Stimulated activated naive CD8-positive, alpha-beta T cell treated with anti-CD3 and anti-CD28 coated beads, Interleukin-15, Interleukin-2, amounts not matched to agents 100 ng/mL and 50 ng/mL, for 24 hours (primary cell): ENCODE results near the gene CXCL3.
"Not testable (repeated sequence)": the region's sequence is repeated elsewhere in the genome, so short reads cannot be mapped to it uniquely, and the experiment has no call there.

Experiments used
- H3K27ac Mint-ChIP-seq: one replicate; pipeline ENCODE4 v1.8.0; 2021; ENCODE audit warnings: mild to moderate bottlenecking, mixed read lengths
- H3K27me3 Mint-ChIP-seq: one replicate; pipeline ENCODE4 v1.8.0; 2021; ENCODE audit warnings: mixed read lengths
- H3K36me3 Mint-ChIP-seq: one replicate; pipeline ENCODE4 v1.8.0; 2021; ENCODE audit warnings: low read depth, mixed read lengths
- H3K4me1 Mint-ChIP-seq: one replicate; pipeline ENCODE4 v1.8.0; 2021; ENCODE audit warnings: low read depth, mixed read lengths
- H3K4me3 Mint-ChIP-seq: one replicate; pipeline ENCODE4 v1.8.0; 2021; ENCODE audit warnings: mild to moderate bottlenecking, mixed read lengths
- H3K9me3 Mint-ChIP-seq: one replicate; pipeline ENCODE4 v1.8.0; 2021; ENCODE audit warnings: mixed read lengths

CXCL3 gene

DNA sequence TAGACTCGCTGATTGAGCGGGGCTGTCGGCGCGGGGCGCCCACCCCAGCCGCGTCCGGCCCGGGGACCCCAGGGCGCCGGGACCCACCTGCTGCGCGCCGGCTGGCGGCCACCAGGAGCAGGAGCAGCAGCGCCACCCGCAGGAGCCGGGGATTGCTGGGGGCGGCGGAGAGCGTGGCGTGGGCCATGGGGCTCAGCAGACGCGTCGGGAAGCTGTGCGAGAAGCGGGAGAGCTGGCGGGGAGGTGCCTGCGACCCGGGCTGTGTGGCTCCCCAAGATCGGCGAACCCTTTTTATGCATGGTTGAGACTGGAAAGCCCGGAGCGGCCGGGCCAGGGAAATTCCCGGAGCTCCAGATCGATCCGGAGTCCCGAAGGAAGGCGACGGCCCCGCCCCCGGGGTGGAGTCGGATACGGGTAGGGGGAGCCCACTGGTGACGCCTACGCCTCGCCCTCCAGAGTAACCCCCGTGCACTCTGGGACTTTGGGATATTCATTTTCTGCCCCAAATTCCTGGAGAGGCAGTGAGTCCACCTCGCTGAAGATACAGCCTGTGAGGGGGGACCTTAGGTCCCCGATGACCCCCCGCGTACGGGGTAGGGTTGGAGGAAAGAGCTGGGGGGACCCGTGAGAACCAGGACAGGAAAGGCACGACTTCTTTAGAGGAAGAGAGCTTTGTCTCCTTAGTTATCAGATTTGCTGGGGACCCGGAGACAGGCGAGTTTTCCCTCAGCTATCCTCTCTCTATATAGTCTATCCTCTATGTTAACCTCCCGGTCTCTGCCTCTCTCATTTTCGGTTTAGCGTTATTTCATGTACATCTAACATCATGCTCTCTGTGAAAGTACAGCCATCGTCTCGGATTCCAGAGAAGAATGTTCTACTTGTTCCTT lies at the start of gene CXCL3:
TSS of gene CXCL3 (minus strand) at position 265 of the 890 bp plus-strand sequence. CDS start at position 187, 78 bp downstream.
- peaks cover 67% of the 10 kb centered on the region for H3K27me3 Mint-ChIP-seq

DNA sequence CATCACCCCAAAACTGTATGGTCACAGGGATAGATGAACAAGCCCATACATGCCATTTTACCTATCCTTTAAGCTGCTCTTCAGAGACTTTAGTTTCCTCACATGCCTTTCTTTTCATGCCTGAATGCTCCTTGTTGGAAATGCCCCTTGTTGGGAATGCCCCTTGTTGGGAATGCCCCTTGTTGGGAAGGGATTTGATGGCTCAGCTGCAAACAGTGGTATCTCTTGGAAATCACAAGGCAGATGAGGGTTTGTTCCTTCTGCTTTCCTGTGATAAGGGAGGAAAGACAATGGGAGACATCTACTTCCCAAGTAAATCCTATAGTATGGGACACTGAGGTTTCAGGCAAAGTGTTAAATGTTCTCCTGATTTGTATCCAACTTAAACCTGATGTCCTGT lies 49.0 kb upstream of the CXCL3 start:
- Mint-ChIP-seq H3K4me3 (no peak overlapping the region), H3K9me3 (no peaks in the 10 kb centered on the region), H3K27ac (no peak overlapping the region), H3K27me3 (peaks cover 21% of the 10 kb centered on the region), H3K36me3 (no peaks in the 10 kb centered on the region), H3K4me1 (no peaks in the 10 kb centered on the region)

More for the DNA sequence above, at the start of gene CXCL3:
- no peak within 1 kb of the TSS for H3K27ac Mint-ChIP-seq
- H3K36me3 Mint-ChIP-seq, result no peaks in the 10 kb centered on the region
- H3K9me3 Mint-ChIP-seq, result no peaks in the 10 kb centered on the region
- H3K4me3 Mint-ChIP-seq, result peak within 1 kb of the TSS; percentile 75
- peaks cover 12% of the 10 kb centered on the region for H3K4me1 Mint-ChIP-seq

DNA sequence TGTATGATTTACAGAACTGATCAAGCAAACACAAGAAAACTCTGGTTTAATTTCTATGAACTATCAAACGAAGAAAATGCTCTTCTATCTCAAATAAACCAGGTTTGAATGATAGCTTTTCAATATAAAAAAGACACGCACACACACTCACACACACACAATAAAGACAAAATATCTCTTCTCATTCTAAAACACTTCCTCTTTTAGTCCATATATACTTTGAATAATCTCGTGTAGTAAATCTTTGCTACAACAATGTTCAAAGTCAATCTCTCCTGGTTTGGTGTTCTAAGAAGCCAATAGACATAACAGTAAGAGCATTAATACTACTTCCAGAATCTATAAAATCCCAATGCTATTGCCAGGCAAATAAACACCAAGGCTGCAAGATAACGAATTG lies 47.2 kb upstream of the CXCL3 start:
- Mint-ChIP-seq H3K4me1 (no peaks in the 10 kb centered on the region), H3K27ac (no peak overlapping the region), H3K9me3 (no peaks in the 10 kb centered on the region), H3K27me3 (peaks cover 21% of the 10 kb centered on the region), H3K36me3 (no peaks in the 10 kb centered on the region), H3K4me3 (no peak overlapping the region)

DNA sequence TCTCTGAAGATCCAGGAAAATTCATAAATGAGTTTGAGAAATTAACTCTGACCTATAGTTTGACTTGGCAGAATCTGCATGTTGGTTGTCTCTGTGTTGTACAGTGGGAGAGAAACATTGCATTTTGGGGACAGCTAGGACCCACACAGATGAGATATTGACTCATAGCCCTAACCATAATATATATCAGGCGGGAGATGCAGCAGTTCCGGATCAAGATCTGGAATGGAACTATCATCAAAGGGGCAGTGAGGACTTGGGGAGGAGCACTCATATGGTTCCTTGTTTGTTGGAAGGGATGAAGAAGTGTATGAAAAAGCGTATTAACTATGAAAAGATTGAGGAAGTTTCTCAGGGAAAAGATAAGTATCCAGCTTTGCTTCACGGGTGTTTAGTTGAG lies 46.5 kb upstream of the CXCL3 start:
- Mint-ChIP-seq H3K9me3 (no peaks in the 10 kb centered on the region), H3K27ac (no peak overlapping the region), H3K27me3 (peaks cover 21% of the 10 kb centered on the region), H3K4me1 (no peaks in the 10 kb centered on the region), H3K36me3 (no peaks in the 10 kb centered on the region), H3K4me3 (no peak overlapping the region)

DNA sequence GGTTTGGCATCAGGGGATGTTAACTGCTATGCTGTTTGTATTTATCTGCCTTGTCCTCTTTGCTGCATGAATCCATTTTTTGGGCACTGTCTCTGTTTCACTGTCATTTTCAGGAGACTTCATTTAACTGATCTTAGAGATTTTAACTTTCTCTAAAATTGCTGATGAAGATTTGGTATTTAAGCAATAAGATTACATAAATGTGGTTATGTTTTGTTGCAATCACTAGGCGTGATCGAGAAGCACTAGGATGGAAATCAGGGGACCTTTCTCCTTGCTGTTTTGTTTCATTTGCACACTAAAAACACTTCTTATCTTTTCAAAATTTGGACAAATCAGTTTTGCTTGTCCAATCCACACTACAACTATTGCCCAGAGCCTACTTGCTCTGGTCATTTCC lies 45.1 kb upstream of the CXCL3 start:
- H3K4me1 Mint-ChIP-seq, result no peaks in the 10 kb centered on the region
- H3K9me3 Mint-ChIP-seq, result no peaks in the 10 kb centered on the region
- H3K27me3 Mint-ChIP-seq, result peaks cover 21% of the 10 kb centered on the region
- no peak overlapping the region for H3K4me3 Mint-ChIP-seq
- no peaks in the 10 kb centered on the region for H3K36me3 Mint-ChIP-seq
- no peak overlapping the region for H3K27ac Mint-ChIP-seq

DNA sequence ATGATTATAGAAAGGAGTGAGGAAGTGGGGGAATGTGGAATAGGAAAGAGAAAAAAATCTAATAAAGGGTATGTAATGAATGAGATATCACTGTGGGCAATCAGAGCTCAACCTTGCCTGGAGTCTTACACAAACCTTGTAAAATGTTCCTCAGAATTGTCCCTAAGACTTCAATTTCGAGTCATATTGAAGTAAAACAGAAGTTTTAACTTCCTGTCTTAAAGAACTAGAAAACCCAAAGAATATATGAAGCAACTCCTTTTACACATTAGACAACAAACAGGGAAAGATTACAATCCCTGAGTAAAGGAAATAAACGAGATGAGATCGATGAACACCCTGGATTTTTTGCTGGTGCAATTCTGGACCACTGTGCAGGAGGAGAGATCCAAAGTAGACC lies 42.5 kb upstream of the CXCL3 start:
- peaks cover 18% of the 10 kb centered on the region for H3K27me3 Mint-ChIP-seq
- H3K36me3 Mint-ChIP-seq, result no peaks in the 10 kb centered on the region
- H3K4me1 Mint-ChIP-seq, result no peaks in the 10 kb centered on the region
- H3K27ac Mint-ChIP-seq, result no peak overlapping the region
- no peaks in the 10 kb centered on the region for H3K9me3 Mint-ChIP-seq
- no peak overlapping the region for H3K4me3 Mint-ChIP-seq

DNA sequence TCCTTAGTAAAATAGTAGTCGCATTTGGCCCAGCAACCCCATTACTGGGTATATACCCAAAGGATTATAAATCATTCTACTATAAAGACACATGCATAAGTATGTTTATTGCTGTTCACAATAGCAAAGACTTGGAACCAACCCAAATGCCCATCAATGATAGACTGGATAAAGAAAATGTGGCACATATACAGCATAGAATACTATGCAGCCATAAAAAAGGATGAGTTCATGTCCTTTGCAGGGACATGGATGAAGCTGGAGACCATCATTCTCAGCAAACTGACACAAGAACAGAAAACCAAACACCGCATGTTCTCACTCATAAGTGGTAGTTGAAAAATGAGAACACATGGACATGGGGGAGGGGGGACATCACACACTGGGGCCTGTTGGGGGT lies 41.9 kb upstream of the CXCL3 start:
- H3K9me3 Mint-ChIP-seq, H3K36me3 Mint-ChIP-seq, H3K27ac Mint-ChIP-seq, H3K4me1 Mint-ChIP-seq, H3K4me3 Mint-ChIP-seq: not testable (repeated sequence)
- peaks cover 17% of the 10 kb centered on the region for H3K27me3 Mint-ChIP-seq

DNA sequence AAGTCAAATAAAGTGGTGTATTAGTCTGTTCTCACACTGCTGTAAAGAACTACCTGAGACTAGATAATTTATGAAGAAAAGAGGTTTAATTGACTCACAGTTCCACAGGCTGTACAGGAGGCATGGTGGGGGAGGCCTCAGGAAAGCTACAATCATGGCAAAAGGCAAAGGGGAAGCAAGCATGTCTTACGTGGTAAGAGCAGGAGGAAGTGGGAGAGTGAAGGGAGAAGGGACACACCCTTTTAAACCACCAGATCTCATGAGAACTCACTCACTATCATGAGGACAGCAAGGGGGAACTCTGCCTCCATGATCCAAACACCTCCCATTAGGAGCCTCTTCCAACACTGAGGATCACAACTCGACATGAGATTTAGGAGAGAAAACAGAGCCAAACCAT lies 40.5 kb upstream of the CXCL3 start:
- H3K4me1 Mint-ChIP-seq, H3K4me3 Mint-ChIP-seq, H3K27ac Mint-ChIP-seq, H3K9me3 Mint-ChIP-seq, H3K36me3 Mint-ChIP-seq: not testable (repeated sequence)
- peaks cover 10% of the 10 kb centered on the region for H3K27me3 Mint-ChIP-seq

DNA sequence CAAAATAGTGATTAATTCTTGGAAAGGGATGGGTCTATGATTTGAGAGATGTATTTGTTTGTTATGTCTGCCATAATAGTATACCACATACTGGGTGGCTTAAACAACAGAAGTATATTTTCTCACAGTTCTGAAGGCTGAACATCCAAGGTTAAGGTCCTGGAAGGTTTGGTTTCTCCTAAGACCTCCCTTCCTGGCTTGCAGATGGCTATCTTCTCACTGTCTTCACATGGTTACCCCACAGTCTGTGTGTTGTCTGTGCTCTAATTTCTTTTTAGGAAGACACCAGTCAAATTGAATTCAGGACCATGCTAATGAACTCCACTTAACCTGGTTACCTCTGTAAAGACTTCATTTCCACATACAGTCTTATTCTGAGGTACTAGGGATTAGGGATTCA lies 34.9 kb upstream of the CXCL3 start:
- Mint-ChIP-seq H3K9me3 (no peaks in the 10 kb centered on the region), H3K4me3 (no peak overlapping the region), H3K4me1 (no peaks in the 10 kb centered on the region), H3K36me3 (no peaks in the 10 kb centered on the region), H3K27me3 (peaks cover 3% of the 10 kb centered on the region), H3K27ac (no peak overlapping the region)

DNA sequence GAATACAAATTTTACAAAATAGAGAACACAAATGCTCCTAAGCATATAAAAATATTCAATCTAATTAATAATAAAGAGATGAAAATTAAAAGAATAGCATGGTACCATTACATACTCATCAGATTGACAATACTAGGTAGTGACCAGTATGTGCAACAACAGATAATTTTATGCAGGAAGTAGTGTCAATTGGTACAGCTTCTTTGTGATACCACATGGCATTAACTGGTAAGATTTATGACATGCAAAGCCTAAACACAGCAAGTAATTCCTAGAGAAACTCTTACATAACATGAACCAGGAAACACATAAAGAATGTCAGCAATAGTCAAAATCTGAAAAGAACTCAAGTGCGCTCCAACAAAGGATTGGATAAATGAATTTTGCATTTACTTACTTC lies 34.2 kb upstream of the CXCL3 start:
- Mint-ChIP-seq H3K9me3 (no peaks in the 10 kb centered on the region), H3K27me3 (peaks cover 2% of the 10 kb centered on the region), H3K36me3 (no peaks in the 10 kb centered on the region), H3K4me3 (no peak overlapping the region), H3K27ac (no peak overlapping the region), H3K4me1 (no peaks in the 10 kb centered on the region)

DNA sequence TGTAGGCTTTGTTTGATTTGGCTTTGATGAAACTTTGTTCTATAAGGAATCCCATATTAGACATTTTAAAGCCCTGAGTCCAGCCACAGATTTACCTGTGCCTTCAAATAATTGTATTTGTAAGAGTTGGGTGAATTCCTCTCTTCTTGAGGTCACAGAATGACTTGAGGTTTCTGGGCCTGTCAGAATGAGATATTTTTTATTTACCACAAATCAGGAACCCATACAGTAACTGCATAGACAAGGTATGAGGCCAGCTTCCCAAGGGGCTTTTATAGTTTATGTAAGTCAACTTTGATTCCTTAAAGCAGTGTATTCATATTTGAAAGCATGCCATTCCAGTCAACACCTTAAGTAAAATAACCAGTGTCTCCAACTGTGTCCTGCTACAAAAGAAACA lies 29.1 kb upstream of the CXCL3 start:
- no peaks in the 10 kb centered on the region for H3K4me1 Mint-ChIP-seq
- no peak overlapping the region for H3K4me3 Mint-ChIP-seq
- no peaks in the 10 kb centered on the region for H3K36me3 Mint-ChIP-seq
- peaks cover 3% of the 10 kb centered on the region for H3K27me3 Mint-ChIP-seq
- no peak overlapping the region for H3K27ac Mint-ChIP-seq
- H3K9me3 Mint-ChIP-seq, result no peaks in the 10 kb centered on the region

DNA sequence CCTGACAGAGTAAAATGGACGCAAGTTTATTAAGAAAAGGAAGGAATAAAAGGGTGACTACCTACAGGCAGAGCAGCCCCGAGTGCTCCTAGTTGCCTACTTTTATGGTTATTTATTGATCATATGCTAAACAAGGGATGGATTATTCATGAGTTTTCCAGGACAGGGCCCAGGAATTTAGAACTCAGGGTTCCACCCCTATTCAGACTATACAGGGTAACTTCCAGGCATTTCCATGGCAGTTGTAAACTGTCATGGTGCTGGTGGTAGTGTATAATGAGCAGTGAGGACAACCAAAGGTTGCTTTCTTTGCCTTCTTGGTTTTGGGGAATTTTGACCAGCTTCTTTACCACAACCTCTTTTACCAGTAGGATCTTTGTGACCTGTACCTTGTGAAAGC lies 27.7 kb upstream of the CXCL3 start:
- no peak overlapping the region for H3K27ac Mint-ChIP-seq
- peaks cover 3% of the 10 kb centered on the region for H3K27me3 Mint-ChIP-seq
- no peaks in the 10 kb centered on the region for H3K9me3 Mint-ChIP-seq
- H3K36me3 Mint-ChIP-seq, result no peaks in the 10 kb centered on the region
- no peak overlapping the region for H3K4me3 Mint-ChIP-seq
- H3K4me1 Mint-ChIP-seq, result no peaks in the 10 kb centered on the region

DNA sequence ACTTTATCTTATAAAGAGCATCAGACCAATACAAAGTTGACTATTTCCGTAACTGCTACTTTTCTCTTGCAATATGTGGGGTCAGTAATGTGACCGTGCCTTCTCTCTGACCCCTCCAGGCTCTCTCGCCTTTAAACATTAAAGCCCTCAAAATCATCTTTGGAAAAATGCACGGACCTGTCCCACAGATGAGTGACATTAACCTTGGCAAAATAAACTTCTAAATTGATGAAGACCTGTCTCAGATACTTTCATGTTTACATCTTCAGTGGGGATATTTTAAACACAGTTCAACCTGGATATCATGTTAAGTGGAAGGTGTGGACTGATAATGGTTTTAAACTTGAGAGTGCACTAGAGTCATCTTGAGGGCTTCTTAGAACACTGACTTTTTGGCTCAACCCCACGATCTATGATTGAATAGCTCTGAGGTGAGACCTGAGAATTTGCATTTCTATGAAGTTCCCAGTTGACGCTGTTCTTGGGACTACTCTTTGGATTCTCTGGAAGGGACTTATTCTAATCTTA lies 26.7 kb upstream of the CXCL3 start:
- H3K36me3 Mint-ChIP-seq, result no peaks in the 10 kb centered on the region
- no peak overlapping the region for H3K4me3 Mint-ChIP-seq
- H3K9me3 Mint-ChIP-seq, result peaks cover 3% of the 10 kb centered on the region
- no peak overlapping the region for H3K27ac Mint-ChIP-seq
- H3K4me1 Mint-ChIP-seq, result no peaks in the 10 kb centered on the region
- H3K27me3 Mint-ChIP-seq, result peaks cover 3% of the 10 kb centered on the region

DNA sequence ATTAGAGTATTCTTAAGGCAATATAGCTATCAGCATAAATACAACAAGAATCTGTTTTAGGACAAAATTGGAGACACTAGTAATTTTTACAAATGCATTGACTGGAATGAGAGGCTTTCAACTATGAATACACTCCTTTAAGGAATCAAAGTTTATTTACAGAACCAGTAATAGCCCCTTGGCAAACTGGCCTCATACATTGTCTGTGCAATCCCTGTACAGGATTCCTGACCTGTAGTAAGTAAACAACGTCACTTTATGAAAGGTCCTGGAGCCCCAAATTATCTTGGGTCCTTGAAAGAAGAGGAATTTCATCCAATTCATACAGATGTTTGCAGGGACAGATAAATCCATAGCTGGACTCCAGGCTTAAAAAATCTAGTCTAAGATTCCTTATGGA lies 25.4 kb upstream of the CXCL3 start:
- Mint-ChIP-seq H3K4me1 (no peaks in the 10 kb centered on the region), H3K36me3 (no peaks in the 10 kb centered on the region), H3K4me3 (no peak overlapping the region), H3K27me3 (peaks cover 3% of the 10 kb centered on the region), H3K27ac (no peak overlapping the region), H3K9me3 (peaks cover 3% of the 10 kb centered on the region)

DNA sequence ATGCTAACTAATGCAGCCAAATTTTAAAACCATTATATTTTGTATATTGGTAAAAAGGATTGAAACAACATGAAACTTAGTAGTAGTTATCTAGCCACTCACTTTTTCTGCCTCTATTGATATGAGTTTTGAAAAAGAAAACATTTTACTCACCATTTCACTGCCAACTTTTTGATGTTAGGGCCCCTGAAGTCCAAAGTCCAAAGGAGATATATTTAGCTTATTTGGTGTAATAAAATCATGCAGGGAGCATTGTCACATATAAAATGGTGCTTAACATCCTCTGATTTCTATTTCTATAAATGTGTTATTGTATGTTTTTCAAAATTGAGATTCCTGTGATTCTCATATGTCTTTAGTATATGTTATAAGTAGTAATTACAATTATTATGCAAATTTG lies 24.5 kb upstream of the CXCL3 start:
- Mint-ChIP-seq H3K36me3 (no peaks in the 10 kb centered on the region), H3K27ac (no peak overlapping the region), H3K9me3 (peaks cover 3% of the 10 kb centered on the region), H3K4me1 (no peaks in the 10 kb centered on the region), H3K27me3 (peaks cover 3% of the 10 kb centered on the region), H3K4me3 (no peak overlapping the region)

DNA sequence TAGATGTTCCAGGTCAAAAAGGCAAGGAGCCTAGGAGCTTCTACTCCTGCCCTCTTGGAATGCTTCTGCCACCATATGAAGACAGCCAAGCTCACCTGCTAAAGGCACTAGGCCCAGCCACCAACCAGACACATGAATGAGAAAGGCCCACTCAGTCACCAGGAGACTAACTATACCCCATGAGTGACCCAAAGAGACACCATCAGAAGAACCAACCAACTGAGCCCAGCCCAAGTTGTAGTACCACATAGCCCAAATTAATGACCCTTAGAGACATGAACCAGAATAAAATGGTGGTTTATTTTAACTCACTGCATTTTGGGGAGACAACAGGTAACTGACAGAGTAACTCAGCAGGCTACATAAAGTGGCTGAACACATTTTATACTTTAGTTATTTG lies 22.9 kb upstream of the CXCL3 start:
- H3K36me3 Mint-ChIP-seq, result no peaks in the 10 kb centered on the region

More for the DNA sequence above, 22.9 kb upstream of the CXCL3 start:
- Mint-ChIP-seq H3K27me3 (no peaks in the 10 kb centered on the region), H3K9me3 (peaks cover 3% of the 10 kb centered on the region), H3K4me3 (no peak overlapping the region), H3K27ac (no peak overlapping the region), H3K4me1 (no peaks in the 10 kb centered on the region)
